Measurements from ENCODE around the gene HYAL3.

Gene HYAL3, protein sequence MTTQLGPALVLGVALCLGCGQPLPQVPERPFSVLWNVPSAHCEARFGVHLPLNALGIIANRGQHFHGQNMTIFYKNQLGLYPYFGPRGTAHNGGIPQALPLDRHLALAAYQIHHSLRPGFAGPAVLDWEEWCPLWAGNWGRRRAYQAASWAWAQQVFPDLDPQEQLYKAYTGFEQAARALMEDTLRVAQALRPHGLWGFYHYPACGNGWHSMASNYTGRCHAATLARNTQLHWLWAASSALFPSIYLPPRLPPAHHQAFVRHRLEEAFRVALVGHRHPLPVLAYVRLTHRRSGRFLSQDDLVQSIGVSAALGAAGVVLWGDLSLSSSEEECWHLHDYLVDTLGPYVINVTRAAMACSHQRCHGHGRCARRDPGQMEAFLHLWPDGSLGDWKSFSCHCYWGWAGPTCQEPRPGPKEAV

DNA sequence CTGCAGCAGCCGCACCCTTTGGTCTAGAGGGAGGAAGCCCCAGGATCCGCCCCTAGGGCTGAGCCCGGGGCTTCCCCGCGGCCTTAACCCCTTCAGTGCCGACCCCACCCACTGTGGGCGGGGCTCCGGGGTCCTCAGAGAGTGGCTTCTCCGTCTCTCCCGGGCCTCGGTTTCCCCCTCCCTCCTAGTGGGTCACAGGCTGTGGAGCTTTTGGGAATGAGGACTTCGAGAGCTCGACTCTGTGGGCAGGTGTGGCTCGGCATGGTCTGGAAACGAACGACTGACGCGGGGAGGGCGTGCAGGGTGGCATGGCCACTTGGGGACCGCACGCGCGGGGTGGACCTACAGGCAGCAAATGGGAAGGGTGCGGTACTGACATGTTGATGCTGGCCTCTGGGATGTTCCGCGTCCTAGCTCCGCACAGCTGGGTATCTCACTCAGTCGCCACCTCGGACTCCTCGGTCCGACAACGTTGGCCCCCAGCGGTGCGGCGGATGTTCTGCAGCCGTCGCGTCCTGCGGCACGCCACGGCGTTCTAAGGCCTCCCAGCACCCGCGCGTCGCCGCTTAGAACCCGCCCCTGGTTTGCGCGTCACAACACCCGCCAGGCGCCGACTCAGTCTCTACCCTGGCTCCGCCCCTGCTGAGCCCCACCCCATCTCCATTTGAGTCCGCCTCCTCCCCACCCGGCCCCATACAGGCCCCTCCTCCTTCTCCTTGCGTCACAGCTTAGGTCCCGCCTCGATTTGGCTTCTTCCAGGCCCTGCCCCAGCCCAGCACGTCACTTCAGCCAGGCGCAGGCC lies at the start of gene HYAL3, which contains the start of gene NAA80:
Gene HYAL3, minus strand, starts transcription at position 570 of the 802 bp plus-strand sequence. CDS start 3,803 bp downstream, outside the sequence.
Gene NAA80, minus strand, starts transcription at position 570 of the 802 bp plus-strand sequence. CDS start 1,942 bp downstream, outside the sequence.
- peak; percentile 99 for DNase-seq

DNA sequence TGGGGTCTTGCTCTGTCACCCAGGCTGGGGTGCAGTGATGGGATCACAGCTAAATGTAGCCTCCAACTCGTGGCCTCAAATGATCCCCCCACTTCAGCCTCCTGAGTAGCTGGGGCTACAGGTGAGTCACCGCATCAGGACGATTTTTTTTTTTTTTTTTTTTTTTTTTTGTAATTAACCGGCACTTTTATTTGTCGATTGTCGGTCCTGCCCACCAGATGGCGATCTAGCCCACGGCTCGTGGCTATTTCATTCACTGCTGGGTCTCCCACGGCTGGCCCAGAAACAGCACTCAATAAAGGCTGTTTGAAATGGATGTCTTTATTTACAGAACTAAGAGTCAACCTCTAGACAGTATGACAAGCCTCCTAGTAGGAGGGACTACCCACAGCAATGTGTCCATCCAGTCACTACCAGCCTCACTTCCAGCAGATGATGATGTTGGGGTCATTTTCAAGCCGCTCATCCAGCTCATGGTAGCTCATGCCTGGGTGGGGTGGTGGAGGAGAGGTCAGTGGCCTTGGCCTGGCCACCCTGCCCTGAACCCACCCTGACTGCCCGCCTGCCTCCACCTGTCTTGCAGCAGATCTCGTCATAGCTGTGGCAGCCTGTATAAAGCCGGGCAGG lies 48.1 kb upstream of the HYAL3 start:
- peak; percentile 62 for DNase-seq

DNA sequence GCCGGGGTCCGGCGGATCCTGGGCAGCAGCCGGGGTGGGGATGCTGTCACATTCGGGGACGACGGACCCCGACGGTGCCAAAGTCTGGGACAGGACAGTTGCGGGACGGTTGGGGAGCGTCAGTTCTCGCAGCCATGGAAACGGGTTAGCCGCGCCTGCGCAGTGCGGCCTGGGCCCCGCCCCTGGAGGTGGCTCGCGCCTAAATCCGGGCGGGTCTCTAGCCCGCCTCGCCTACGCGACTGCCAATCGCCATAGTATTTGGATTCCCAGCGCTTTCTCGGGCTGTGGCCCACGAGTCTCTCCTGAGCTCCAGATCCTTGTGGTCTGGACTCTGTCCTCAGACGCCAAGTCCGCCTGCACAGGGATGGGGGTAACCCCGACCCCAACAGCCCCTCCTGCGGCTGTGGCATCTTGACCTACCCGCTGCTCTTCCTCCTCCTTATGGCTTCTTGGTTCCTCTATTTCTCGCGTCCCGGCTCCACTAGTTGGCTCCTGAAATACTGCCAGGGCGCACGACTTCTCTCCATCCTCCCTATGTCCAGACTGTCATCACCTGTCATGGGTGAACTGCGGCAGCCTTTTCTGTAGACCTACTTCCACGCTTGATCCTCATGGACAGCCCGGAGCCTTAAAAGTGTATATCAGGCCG lies 46.5 kb upstream of the HYAL3 start, which contains the start of gene ZMYND10:
Gene ZMYND10, minus strand, starts transcription at position 147 of the 649 bp plus-strand sequence. CDS start 153 bp downstream, outside the sequence.
- DNase-seq: peak; percentile 73

DNA sequence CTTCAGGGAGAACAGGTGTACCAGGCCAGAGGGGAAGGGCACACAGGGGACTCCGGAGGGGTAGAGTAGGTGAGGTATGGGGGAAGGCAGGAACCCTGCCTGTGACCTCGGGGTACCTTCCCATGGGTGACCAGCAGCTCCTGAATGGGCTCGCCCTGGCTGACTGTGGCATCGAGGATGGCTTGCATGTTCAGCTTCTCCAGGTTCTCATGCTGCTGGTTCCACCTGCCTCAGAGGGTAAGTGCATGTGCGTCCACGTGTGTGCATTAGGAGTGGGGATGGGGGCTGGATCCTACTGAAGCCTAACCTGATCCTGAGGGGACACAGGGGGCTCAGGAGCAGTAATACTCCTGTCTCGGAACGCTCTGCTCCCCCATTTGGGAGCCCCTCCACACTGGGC lies 45.8 kb upstream of the HYAL3 start:
- no peak for DNase-seq

DNA sequence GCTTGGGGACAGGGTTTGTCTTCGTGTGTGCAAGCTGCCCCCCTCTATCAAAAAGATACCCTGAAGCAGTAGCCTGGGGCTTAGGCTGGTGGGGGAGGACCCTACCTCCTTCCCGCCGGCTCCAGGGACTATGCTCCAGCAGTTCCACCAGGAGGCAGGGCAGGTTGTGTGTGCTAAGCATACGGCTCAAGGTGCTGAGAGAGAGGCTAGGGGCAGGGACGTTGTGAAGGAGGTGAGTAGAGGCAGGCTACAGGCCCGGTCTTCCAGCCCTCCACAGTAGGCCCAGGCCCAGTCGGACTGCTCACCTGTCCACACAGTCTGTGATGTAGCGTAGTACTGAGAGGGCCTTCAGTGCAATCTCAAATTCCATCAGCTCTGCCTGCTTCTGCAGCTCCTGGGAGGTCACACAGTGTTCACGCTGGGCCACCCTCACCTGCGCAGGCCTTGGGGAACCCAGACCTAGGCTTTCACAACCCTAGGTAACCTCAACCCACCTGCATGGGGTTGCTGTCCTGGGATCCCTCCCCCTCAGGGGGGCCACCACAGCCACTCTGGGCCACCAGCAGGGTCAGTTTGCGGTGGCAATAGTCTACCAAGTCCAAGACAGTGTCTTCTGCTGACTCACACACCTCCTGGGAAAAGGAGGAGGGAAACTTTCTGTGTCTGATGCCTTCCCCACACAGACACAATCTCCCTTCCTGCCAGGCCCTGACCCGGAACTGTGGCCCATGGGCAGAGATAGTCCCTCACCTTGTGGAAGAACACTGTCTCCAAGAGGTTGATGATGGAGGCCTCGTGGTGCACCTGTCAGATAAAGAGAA lies 43.8 kb upstream of the HYAL3 start:
- no peak for DNase-seq

DNA sequence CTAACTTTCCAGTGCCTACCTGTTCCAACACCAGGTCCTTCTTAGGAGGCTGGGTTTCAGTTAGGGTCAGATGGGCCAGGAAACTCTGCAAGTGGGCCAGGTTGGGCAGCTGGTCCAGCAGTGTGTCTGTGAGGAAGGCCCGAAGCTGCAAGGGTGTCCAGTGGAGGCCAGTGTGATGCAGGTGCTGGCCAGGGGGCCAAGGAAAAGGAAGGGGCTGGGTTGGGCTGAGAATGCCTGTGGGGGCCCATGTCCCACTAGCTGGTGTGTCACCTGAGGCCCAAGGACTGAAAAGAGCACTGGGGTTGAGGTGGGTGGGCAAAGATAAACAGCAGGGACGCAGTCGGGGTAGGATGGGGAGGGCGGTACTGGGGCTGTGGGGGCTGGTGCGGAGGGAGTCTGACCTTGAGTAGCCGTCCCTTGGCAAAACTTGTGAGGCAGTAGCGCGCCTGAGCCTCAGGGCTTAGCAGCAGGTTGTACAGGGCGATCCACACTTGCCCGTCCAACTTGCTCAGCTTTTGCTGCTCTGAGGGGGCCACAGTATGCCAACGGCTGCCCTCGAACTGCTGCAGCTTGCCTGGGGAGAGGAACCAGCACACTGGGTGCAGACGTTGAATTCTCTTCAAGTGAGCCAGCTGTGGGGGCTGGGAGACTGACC lies 42.9 kb upstream of the HYAL3 start:
- DNase-seq: no peak

DNA sequence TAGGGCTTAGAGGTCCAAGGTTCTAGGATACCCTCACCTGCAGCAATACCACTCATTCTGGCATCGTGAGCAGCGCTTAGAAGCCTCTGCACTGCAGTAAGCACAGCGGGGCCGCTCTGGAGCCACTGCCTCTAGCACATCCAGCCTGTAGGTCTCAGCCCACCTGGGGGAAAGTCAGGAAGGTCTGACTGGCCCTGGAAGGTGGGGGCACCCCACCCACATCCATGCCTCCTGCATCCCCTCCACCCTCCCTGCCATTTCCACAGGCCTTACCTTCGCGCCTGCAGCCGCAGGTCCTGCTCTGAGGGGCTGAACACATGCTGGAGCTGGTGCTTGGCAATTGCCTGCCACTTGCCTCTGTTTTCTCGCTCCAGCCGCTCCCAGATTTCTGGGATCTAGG lies 42.3 kb upstream of the HYAL3 start:
- DNase-seq: no peak

DNA sequence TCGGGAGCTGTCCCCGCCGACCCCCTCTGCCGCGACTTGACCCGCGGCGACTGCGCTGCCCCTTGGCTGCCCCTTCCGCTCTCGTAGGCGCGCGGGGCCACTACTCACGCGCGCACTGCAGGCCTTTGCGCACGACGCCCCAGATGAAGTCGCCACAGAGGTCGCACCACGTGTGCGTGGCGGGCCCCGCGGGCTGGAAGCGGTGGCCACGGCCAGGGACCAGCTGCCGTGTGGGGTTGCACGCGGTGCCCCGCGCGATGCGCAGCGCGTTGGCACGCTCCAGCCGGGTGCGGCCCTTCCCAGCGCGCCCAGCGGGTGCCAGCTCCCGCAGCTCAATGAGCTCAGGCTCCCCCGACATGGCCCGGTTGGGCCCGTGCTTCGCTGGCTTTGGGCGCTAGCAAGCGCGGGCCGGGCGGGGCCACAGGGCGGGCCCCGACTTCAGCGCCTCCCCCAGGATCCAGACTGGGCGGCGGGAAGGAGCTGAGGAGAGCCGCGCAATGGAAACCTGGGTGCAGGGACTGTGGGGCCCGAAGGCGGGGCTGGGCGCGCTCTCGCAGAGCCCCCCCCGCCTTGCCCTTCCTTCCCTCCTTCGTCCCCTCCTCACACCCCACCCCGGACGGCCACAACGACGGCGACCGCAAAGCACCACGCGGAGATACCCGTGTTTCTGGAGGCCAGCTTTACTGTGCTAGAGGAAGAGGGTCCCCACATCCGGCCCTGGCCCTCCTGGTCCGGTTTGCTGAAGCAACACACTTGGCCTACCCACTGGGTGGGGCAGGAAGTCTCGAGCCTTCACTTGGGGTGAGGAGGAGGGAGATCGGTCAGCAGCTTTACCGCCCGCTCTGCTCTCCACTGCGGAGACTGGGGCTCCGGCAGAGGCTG lies 41.5 kb upstream of the HYAL3 start, which contains the start of gene RASSF1:
Gene RASSF1, minus strand, starts transcription at position 389 of the 882 bp plus-strand sequence. Its CDS starts 31 bp downstream, at position 358.
- DNase-seq: peak; percentile 96

DNA sequence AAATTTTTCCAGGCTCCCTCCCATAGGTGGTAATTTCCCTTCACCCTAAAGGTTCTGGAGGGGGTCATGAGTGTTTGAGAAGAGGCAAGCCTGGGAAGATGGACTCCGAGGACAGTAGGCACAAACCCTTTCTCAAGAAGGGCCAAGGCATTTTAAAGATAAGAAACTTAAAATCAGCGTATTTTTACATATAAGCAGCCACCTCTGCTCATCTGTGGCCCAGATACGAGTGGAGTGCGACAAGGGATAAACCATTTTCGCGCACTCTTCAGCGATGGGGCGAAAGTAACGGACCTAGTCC lies 40.9 kb upstream of the HYAL3 start:
- no peak for DNase-seq

DNA sequence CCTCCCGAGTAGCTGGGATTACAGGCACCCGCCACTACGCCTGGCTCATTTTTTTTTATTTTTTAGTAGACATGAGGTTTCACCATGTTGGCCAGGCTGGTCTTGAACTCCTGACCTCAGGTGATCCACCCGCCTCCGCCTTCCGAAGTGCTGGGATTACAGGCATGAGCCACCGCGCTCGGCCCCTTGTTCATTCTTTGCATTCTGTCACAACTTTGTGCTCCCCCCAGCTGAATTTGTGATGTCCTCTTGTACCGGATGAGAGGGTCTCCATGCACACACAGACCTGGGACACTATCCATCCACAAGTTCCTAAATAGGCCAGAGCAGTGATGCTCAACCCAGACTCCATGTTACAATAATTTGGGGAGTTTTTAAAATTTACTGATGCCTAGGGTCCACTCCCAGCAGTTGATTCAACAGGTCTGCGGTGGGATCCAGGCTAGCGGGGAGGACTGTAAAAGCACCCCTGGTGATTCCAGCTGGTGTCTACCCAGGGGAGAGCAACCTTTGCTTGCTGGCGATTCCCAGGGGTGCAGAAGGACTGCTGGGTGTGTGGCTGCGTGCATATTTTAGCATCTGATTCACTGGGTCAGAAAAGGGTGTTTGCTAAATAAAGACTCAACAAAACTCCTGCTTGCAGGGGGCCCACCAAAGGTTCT lies 40.4 kb upstream of the HYAL3 start:
- no peak for DNase-seq

DNA sequence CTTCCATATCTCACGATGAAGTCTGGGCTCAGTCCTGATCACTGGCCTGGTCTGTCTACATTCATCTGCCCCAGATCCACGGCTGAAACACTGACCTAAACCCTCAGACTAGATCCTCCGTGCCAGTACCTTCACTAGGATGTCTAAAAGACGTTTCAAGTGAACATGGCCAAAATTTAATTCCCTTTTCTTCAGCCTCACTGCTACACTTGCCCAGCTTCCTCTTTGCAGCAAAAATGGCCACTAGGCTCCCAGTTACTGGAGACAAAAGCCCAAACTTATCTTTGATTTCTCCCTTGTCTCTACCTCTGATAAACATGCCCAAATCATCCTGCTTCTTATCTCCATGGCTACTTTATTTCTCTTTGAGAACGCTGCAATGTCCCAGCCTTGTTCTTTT lies 39.8 kb upstream of the HYAL3 start:
- peak; percentile 47 for DNase-seq

DNA sequence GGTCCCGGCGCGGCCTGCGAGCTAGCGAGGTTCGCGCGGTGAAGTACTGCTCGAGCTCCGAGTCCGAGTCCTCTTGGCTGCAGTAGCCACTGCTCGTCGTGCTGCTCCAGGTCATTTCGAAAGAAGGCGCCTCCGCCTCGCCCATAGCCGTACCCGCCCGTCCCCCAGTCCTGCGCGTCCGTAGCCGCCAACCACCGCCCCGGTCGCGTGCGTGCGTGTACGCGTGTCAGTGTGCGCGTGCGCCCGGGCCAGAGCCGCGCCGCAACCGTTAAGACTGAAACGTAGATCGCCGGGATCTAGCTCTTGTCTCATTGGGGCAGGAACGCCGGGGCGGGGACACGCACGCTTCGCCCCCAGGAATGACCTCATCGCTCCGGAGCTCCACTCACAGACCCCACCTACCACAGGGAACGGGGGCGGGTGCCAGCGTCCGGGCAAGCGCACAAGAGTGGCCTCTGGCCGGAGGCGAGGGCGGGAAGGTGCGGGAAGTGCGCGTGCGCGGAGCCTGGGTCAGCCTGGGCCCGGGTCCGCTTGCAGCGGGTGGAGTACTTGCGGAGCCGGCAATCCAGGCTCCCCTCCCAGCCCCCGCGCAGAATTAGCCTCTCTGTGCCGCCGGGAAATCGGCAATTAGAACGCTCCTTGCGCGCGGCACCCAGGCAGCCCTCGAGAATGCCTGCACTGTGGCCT lies 38.1 kb upstream of the HYAL3 start:
- DNase-seq: peak; percentile 98

DNA sequence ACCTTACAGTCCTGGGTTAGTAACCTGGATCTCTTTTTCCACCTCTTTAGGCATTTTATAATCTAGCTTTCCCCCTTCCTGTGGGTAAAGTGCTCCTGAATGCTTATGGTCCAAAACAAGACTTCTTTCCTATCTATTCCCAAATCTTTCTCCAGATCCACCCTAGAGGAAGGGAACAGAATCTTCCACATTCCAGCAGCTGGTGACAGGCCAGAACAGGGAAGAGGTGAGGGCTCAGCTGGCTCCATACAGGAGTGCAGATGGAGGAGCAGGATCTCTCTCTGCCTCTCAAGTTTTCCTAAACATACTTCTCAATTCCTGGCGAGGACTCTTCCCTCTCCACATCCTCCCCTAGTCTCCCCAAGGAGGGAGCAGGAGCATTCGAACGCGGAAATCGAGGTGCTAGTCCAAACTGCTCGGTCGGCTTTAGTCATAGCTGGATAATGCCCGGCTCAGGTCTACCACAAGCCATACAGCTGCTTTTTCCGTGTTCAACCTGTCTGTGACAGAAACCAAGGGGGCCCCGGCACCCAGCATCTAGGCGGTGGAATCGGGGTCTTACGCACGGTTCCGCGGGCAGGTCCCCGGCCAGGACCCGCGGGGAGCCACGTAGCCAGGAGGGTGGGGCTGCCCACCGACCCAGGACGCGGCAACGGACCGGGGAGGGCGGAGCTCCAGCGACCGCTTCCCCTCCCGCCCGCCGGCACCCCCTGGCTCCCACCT lies 37.4 kb upstream of the HYAL3 start:
- no peak for DNase-seq

DNA sequence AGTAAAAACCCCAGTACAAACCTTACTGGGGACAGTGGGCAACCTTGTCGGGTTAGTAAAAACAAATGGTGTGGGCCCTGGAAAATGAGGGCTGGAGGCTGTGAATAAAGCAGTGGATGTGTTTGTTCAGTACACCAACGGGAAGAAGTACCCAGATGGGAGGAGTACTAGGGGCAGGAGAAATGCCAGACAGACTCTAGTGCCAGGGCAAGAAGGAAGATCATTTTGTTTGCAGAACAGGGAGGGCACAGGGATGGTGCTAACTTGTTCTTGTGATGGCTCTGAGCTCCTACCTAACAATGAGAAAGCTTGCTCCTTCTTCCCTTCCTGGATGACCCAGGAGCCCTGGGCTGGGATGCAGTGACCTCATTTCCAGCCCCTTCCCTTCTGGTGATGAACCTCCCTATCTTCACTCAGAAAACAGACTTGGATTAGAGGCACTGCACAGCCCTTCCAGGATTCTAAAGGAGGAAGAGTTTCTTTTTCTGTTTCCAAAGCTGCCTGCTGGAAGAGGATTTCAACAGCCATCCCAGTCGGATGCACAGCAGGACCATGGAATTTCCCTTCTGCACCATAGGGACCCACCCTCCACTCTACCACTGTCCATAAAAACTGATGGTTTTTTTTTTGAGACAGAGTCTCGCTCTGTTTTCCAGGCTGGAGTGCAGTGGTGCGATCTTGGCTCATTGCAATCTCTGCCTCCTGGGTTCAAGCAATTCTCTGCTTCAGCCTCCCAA lies 35.3 kb upstream of the HYAL3 start:
- no peak for DNase-seq

DNA sequence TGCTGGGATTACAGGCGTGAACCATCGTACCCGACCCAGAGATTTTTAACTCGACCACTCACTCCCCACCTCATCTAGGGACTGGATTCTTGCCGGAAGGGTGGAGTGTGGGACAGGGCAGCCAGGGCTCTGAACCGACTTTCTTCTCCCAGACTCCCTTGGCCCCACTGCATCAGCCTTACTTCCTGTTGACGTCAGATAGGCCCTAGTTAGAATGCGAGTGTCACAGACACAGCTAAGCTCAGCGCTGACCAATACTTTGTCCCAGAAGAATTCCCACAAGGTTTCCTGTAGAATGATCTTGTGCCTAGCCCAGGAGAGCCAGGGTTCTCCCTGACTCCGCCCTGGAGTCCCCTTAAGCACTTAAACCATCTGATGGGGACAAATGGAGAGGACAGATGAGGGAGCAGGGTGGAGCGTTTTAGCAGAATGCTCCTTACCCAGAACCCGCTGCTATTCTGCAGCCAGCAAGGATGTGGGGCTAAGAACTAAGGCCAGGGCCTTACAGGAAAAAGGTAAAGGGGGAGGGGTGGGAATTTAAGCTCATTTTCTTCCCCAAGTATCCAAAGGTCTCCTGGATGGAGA lies 34.6 kb upstream of the HYAL3 start:
- DNase-seq: no peak

DNA sequence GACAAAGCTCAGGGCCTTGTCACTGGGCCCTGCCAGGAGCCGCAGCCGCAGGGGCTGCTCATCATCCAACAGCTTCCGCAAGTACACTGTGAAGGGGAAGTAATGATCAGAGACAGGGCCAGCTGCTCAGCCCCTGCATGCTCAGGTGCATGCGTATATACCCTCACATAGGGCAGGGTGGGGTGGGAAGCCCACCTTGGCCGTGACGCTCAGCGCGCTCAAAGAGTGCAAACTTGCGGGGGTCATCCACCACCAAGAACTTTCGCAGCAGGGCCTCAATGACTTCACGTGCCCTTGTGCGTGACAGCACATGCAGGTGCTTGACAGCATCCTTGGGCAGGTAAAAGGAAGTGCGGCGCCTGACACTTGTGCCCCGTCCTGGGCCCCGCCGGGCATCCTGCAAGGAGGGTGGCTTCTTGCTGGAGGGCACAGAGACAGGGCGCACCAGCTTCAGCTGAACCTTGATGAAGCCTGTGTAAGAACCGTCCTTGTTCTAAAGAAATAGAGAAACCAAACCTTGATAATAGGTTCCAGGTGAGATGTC lies 32.2 kb upstream of the HYAL3 start:
- no peak for DNase-seq

DNA sequence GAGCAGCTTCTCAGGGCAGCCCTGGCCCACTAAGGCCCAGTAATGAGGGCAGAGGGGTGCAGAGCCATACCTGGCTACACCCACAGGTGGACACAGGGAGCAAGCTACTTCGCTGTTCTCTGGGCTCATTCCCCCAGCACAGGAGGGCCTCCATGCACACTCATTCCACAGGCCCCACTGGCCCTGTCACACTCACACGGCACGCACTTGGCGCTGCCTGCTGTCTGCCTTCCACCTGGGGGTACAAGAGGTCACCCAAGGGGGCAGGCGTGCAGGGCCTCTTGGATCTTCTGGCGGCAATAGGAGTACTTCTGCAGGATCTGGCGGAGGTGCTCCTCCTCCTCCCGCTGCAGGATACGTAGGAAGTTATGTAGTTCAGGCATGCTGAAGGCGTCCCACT lies 31.1 kb upstream of the HYAL3 start:
- DNase-seq: no peak
